Measurements from ENCODE around the gene PSAPL1. TPM values are rescaled to one million over a fixed set of nuclear protein-coding genes. Genes with fewer than 3 reads are reported as not detected.

PSAPL1 gene
- polyA plus RNA-seq, 1 of the 3 experiments (the other 2 are of a cell fraction) = 0.03 TPM

- H3K9me2 ChIP-seq = no peaks in the 10 kb centered on the region
- no peaks in the 10 kb centered on the region for H3K9me3 ChIP-seq
- no peak overlapping the region for H2AFZ ChIP-seq (ENCODE audit: low read depth)
- no peak overlapping the region for H3K4me2 ChIP-seq
- no peak overlapping the region for H3K9ac ChIP-seq
- WGBS (ENCODE audit: low lambda C conversion rate) = 54% methylated on average over 8 of the region's 9 CpGs
- H3K27me3 ChIP-seq (ENCODE audit: insufficient read depth) = no peaks in the 10 kb centered on the region; the same call in 1 of the 2 replicates
- no peak for DNase-seq
- TF ChIP-seq RXRA (IDR thresholded peaks at IDR 0.05; ENCODE audit: borderline replicate concordance, low read depth) = no peak
- TF ChIP-seq FOXJ3 (CRISPR knock-in tag; IDR thresholded peaks at IDR 0.05) = no peak
- no peak for TF ChIP-seq REST (IDR thresholded peaks at IDR 0.05; ENCODE audit: low read depth, low read length)
- no peak for TF ChIP-seq CHD2 (IDR thresholded peaks at IDR 0.05; ENCODE audit: low read length, partially characterized antibody)
- TF ChIP-seq SMC3 (IDR thresholded peaks at IDR 0.05; ENCODE audit: low read depth, low read length) = no peak
- no peak for TF ChIP-seq YY1 (IDR thresholded peaks at IDR 0.05; ENCODE audit: low read depth)
- TF ChIP-seq SIN3A (IDR thresholded peaks at IDR 0.05; ENCODE audit: borderline replicate concordance, low read depth, low read length) = no peak
- H3K4me1 ChIP-seq (ENCODE audit: control insufficient read depth in 1 of 2, insufficient read depth in 2 of 2, low read depth in 1 of 2, low read length in 1 of 2) = peaks cover 0 to 16% of the 10 kb centered on the region in 2 experiments; a peak in 1 of 4 replicates
- no peaks in the 10 kb centered on the region for H4K20me1 ChIP-seq (ENCODE audit: insufficient read depth)
- peaks cover 3% of the 10 kb centered on the region for H3F3A ChIP-seq (replicated peaks; ENCODE audit: insufficient read depth)
- H3K27ac ChIP-seq (ENCODE audit: low read depth in 2 of 2, low read length in 1 of 2) = no peak overlapping the region
- H3K36me3 ChIP-seq (replicated peaks in 1 of 2; ENCODE audit: control insufficient read depth in 1 of 2, insufficient read depth in 2 of 2, low read length in 1 of 2) = no peaks in the 10 kb centered on the region
- H3K4me3 ChIP-seq (ENCODE audit: low read depth in 2 of 2, low read length in 1 of 2) = no peak overlapping the region
- ChIA-PET CTCF (no interaction called here), POLR2A (no interaction called here)
- no peaks in the 10 kb centered on the region for H3K79me2 ChIP-seq (ENCODE audit: insufficient read depth)
Measured at GRCh38 chr4:7381221-7381889, 53.4 kb downstream of the PSAPL1 start.

Small RNA genes within 50 kb of the gene (small RNA-seq; reads per million reads assigned to genes)
- gene MIR4274 = 0 reads per million in 7 experiments

Other genes with a start within 250 kb of the PSAPL1 start
- 0.99 and 1.6 TPM in 2 replicates for gene SORCS2, start 242.4 kb downstream of the PSAPL1 start, polyA plus RNA-seq (2012; rRNA removed)